Aorta (tissue), 5 donors: ENCODE measurements around the gene LAS1L. TPM values are rescaled to one million over a fixed set of nuclear protein-coding genes. Genes with fewer than 3 reads are reported as not detected.
"Not testable (repeated sequence)": the region's sequence is repeated elsewhere in the genome, so short reads cannot be mapped to it uniquely, and the experiment has no call there.

Experiments
- ATAC-seq: fragments of 200-7000 bp; cut with Tn5 transposase; one replicate; pipeline ENCODE4 v1.9.1; 2022; ENCODE audit warnings: moderate library complexity; ENCODE audit not compliant: low FRiP score
- DNase-seq, 2 donors: peaks; one replicate each; pipeline ENCODE4 v3.0.0-alpha.2; 2020
- H3K27ac ChIP-seq, 2 donors: one replicate each; pipeline ENCODE4 v1.5.1; 2013; ENCODE audit warnings: low read length in 2 of 2, mild to moderate bottlenecking in 2 of 2, moderate library complexity in 2 of 2, control low read depth in 1 of 2, inconsistent platforms in 1 of 2, low read depth in 1 of 2
- H3K27me3 ChIP-seq, 2 donors: one replicate each; pipeline ENCODE4 v1.6.1; 2013; ENCODE audit warnings: control low read depth in 1 of 2, low read length in 1 of 2, mild to moderate bottlenecking in 1 of 2, moderate library complexity in 1 of 2; ENCODE audit not compliant: insufficient read depth in 2 of 2, control insufficient read depth in 1 of 2
- H3K36me3 ChIP-seq, 2 donors: one replicate each; pipeline ENCODE4 v1.6.1; 2013; ENCODE audit warnings: control low read depth in 1 of 2, low read length in 1 of 2, mild to moderate bottlenecking in 1 of 2; ENCODE audit not compliant: insufficient read depth in 2 of 2, control insufficient read depth in 1 of 2
- H3K4me1 ChIP-seq, 2 donors: one replicate each; pipeline ENCODE4 v1.6.1; 2013; ENCODE audit warnings: low read length in 2 of 2, control low read depth in 1 of 2, mild to moderate bottlenecking in 1 of 2, moderate library complexity in 1 of 2; ENCODE audit not compliant: insufficient read depth in 2 of 2, control insufficient read depth in 1 of 2
- H3K4me3 ChIP-seq, 2 donors: one replicate each; pipeline ENCODE4 v1.5.1; 2013; ENCODE audit warnings: low read length in 2 of 2, control low read depth in 1 of 2, mild to moderate bottlenecking in 1 of 2
- H3K9me3 ChIP-seq: one replicate; pipeline ENCODE4 v1.6.1; 2013; ENCODE audit warnings: mild to moderate bottlenecking, low read length; ENCODE audit not compliant: control insufficient read depth
- WGBS, 2 donors: extraction: QIAGEN DNeasy Blood & Tissue Kit; methylation state at CpG; one replicate each; pipeline ENCODE4 v1.1.7; 2013; 5-methylcytosine and 5-hydroxymethylcytosine counted together
- intact Hi-C, 2 donors: fragments of 100-400 bp; cut with DNase I; formaldehyde crosslinking; loops; one replicate each; pipeline versions ENCODE4 v1.14.2 to v1.15.0; 2022
- polyA plus RNA-seq, 2 donors: library from polyadenylated mRNA; stranded (reverse); fragments of 200-250 nt; gene quantifications; one replicate each; pipeline ENCODE4 v1.2.3, GENCODE V29; 2013
- total RNA-seq, 2 donors: library from RNA; stranded (reverse); fragmentation: NEBNext Ultra II Directional; extraction: Animal tissue kit (Norgen Biotek cat#: 25700); gene quantifications; one replicate each; pipeline ENCODE4 v1.2.1, GENCODE V29; 2021
- donor health status: healthy with polysubstance abuse.
- donor health status: Bipolar disorder and iron deficiency.
- donor health status: DM: no; HTN: no; CAD: no.
- donor health status: DM: no; HTN: no; CAD: no.
- donor health status: DM: yes; HTN: yes; CAD: no.

The LAS1L gene
- total and polyA plus RNA-seq, 4 donors = 23.9 to 49.8 (median 25.0) TPM

- H3K27ac ChIP-seq = no peak overlapping the region
- intact Hi-C loops = no loop called here
- DNase-seq = no peak
- no peak for ATAC-seq
- no peaks in the 10 kb centered on the region for H3K27me3 ChIP-seq
- H3K36me3 ChIP-seq = peaks cover 0 to 11% of the 10 kb centered on the region in 2 donors
- 83 to 90% methylated on average over 9 of the region's 9 CpGs for WGBS, 2 donors
- H3K4me1 ChIP-seq = no peaks in the 10 kb centered on the region
- no peaks in the 10 kb centered on the region for H3K9me3 ChIP-seq
- no peak overlapping the region for H3K4me3 ChIP-seq
Measured at GRCh38 chrX:65524139-65524538, 10.4 kb downstream of the LAS1L start.

DNA sequence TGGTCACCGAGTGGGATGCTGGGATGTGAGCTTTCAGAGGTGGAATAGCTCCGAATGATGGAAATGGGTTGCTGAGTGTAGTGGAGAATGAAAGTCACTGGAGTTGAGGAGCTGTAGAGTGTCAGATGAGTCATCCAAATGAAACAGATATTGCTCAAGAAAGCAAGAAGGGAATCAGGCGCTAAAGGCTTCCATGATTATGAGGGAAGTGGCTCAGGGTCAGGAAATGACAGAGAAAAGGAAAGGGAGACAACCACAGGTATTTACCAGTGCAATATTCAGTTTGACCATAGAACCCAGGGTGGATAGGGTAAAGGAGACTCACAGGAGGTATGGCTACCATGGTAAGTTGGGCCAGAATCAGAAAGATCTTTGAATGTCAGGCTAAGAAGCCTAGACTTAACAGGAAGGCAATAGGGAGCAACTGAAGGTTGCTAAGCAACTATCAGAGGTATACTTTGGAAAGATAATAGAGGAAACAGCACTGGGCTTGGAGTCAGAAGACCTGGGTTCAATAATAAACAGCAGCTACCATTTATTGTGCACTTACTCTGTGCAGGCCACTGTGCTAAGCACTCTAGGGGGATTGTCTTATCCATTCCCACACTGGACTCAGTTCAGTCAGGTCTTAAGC lies 11.7 kb downstream of the LAS1L start:
- Histone ChIP-seq H3K4me3 (no peak overlapping the region), H3K27ac (no peak overlapping the region), H3K27me3 (no peaks in the 10 kb centered on the region), H3K4me1 (no peaks in the 10 kb centered on the region), H3K9me3 (no peaks in the 10 kb centered on the region), H3K36me3 (peaks cover 0 to 7% of the 10 kb centered on the region in 2 donors)
- WGBS, 2 donors = 81 to 87% methylated on average over 3 of the region's 3 CpGs
- DNase-seq (no peak), ATAC-seq (no peak)
- intact Hi-C loops = no loop called here

DNA sequence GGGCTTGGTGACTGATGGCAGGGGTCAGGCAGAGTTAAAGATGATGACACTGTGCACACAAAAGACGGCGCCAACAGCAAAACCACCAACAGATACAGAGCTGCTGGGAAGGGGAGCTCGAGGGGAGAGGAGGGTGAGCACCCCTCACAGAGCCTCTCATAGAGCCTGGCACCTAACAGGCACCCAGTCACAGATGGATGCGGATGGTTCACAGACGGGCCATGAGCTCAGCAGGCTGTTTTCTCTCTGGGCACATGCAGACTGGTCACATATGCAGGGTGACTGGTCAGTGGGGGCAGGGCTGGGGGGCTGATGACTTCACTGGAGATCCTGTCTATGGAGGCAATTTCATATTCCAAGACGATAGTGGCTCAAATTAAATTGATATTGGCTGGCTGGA lies 15.1 kb downstream of the LAS1L start:
- intact Hi-C loops, ATAC-seq, H3K27ac ChIP-seq, H3K9me3 ChIP-seq, H3K4me1 ChIP-seq, DNase-seq, H3K36me3 ChIP-seq, H3K4me3 ChIP-seq, H3K27me3 ChIP-seq: not testable (repeated sequence)
- 68 to 76% methylated on average over 4 of the region's 6 CpGs for WGBS, 2 donors

- H3K4me1 ChIP-seq, H3K9me3 ChIP-seq, H3K27me3 ChIP-seq, H3K4me3 ChIP-seq, intact Hi-C loops, DNase-seq, H3K36me3 ChIP-seq, H3K27ac ChIP-seq, ATAC-seq: not testable (repeated sequence)
- WGBS, 2 donors = 74 to 79% methylated on average over 4 of the region's 9 CpGs
Measured at GRCh38 chrX:65518980-65519379, 15.6 kb downstream of the LAS1L start.

GRCh38 chrX:65517923-65518322 lies 16.7 kb downstream of the LAS1L start:
- intact Hi-C loops = no loop called here
- ATAC-seq (no peak), DNase-seq (no peak)
- Histone ChIP-seq H3K27me3 (no peaks in the 10 kb centered on the region), H3K36me3 (peaks cover 0 to 8% of the 10 kb centered on the region in 2 donors), H3K4me3 (no peak overlapping the region), H3K27ac (no peak overlapping the region), H3K4me1 (no peaks in the 10 kb centered on the region), H3K9me3 (no peaks in the 10 kb centered on the region)
- 74 to 90% methylated on average over 3 of the region's 3 CpGs for WGBS, 2 donors

DNA sequence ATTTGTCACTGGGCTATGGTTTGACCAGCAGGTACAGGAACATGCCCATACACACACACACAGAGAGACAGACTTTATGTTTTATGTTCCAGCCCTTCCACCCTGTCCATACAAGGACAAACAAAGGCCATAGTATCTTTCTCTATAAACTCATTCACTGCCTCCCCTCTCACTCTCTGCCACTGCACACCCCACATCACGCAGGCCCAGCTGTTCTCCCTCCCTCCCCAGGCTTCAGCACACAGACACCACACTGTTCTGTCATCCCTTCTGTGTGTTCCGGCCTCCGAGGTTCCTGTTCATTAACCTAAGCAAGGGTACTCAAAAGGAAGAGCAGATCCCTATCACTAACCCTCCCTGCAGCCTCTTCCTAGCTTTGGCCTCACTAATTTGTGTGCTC lies 17.8 kb downstream of the LAS1L start:
- intact Hi-C loops = no loop called here
- H3K27me3 ChIP-seq = no peaks in the 10 kb centered on the region
- no peaks in the 10 kb centered on the region for H3K4me1 ChIP-seq
- no peak for ATAC-seq
- no peak overlapping the region for H3K27ac ChIP-seq
- no peaks in the 10 kb centered on the region for H3K9me3 ChIP-seq
- 81 to 87% methylated on average over 3 of the region's 3 CpGs for WGBS, 2 donors
- H3K4me3 ChIP-seq = no peak overlapping the region
- H3K36me3 ChIP-seq = peaks cover 0 to 8% of the 10 kb centered on the region in 2 donors
- no peak for DNase-seq

DNA sequence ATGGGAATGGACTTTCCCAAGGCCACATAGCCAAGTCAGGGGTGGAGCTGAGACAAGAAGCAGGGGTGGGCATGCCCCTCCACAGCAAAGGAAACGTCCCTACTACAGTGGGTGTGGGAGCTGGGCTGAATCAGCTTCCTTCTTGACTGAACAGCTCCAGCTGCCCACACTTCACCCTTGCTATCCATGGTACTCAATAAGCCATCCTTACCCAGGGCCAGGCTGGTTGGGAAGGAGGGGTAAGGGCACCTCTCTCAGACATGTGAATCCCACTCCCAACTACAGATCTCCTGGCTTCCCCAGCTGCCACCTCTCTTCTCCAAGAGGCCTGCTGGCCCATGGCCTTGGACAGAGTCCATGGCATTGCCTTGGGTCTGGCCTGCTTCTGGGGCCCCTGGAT lies 21.0 kb downstream of the LAS1L start:
- 8 to 52% methylated on average over 1 of the region's 1 CpG for WGBS, 2 donors
- Histone ChIP-seq H3K27me3 (no peaks in the 10 kb centered on the region), H3K4me3 (no peak overlapping the region), H3K4me1 (no peaks in the 10 kb centered on the region), H3K27ac (no peak overlapping the region), H3K9me3 (no peaks in the 10 kb centered on the region), H3K36me3 (peaks cover 0 to 2% of the 10 kb centered on the region in 2 donors)
- DNase-seq = no peak
- intact Hi-C loops = no loop called here
- no peak for ATAC-seq

GRCh38 chrX:65509400-65509799 lies 25.2 kb downstream of the LAS1L start:
- H3K27ac ChIP-seq = no peak overlapping the region
- H3K36me3 ChIP-seq = no peaks in the 10 kb centered on the region
- H3K4me3 ChIP-seq = no peak overlapping the region
- intact Hi-C loops = no loop called here
- DNase-seq (no peak), ATAC-seq (no peak)
- no peaks in the 10 kb centered on the region for H3K27me3 ChIP-seq
- no peaks in the 10 kb centered on the region for H3K9me3 ChIP-seq
- H3K4me1 ChIP-seq = no peaks in the 10 kb centered on the region
- WGBS, 2 donors = 72 to 93% methylated on average over 4 of the region's 4 CpGs

DNA sequence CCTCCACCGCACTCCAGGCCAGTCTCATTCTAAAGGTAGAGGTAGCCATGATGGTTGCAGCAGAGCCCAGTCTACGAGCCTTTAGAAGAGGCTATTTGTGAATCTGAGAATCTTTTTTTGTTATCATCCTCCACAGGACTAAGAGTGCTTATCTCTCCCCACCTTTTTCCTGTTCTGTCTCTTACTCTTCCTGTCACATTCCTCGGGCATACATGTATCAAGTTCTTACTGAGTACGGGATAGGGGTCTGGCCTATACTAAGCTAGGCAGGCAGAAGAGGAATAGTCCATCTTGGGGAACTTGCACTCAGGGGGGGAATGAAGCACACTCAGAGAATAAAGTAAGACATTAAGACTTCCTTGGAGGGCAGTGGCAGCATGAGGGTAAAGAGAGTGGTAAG lies 25.7 kb downstream of the LAS1L start:
- 65 to 82% methylated on average over 4 of the region's 4 CpGs for WGBS, 2 donors
- no peak overlapping the region for H3K4me3 ChIP-seq
- no peak overlapping the region for H3K27ac ChIP-seq
- no peaks in the 10 kb centered on the region for H3K9me3 ChIP-seq
- H3K36me3 ChIP-seq = no peaks in the 10 kb centered on the region
- H3K4me1 ChIP-seq = no peaks in the 10 kb centered on the region
- intact Hi-C loops = no loop called here
- no peak for DNase-seq
- no peak for ATAC-seq
- H3K27me3 ChIP-seq = no peaks in the 10 kb centered on the region
